ENCODE measurements around the gene WWC1. TPM values are rescaled to one million over a fixed set of nuclear protein-coding genes. Genes with fewer than 3 reads are reported as not detected.

WWC1 gene
- total RNA-seq, 1 donor from 2014 or later, result 2.2 TPM

GRCh38 chr5:168480601-168481000 lies 189.2 kb downstream of the WWC1 start:
- no peak for DNase-seq
- no peaks in the 10 kb centered on the region for H3K4me1 ChIP-seq
- no peak overlapping the region for H3K27ac ChIP-seq (replicated peaks)
- H3K4me3 ChIP-seq, result no peak overlapping the region
- H3K9me3 ChIP-seq (replicated peaks), result no peaks in the 10 kb centered on the region
- TF ChIP-seq, protein P1, sequence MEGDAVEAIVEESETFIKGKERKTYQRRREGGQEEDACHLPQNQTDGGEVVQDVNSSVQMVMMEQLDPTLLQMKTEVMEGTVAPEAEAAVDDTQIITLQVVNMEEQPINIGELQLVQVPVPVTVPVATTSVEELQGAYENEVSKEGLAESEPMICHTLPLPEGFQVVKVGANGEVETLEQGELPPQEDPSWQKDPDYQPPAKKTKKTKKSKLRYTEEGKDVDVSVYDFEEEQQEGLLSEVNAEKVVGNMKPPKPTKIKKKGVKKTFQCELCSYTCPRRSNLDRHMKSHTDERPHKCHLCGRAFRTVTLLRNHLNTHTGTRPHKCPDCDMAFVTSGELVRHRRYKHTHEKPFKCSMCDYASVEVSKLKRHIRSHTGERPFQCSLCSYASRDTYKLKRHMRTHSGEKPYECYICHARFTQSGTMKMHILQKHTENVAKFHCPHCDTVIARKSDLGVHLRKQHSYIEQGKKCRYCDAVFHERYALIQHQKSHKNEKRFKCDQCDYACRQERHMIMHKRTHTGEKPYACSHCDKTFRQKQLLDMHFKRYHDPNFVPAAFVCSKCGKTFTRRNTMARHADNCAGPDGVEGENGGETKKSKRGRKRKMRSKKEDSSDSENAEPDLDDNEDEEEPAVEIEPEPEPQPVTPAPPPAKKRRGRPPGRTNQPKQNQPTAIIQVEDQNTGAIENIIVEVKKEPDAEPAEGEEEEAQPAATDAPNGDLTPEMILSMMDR (IDR thresholded peaks at IDR 0.05; ENCODE audit: borderline replicate concordance), result no peak
- intact Hi-C loops (cut with micrococcal nuclease), result no loop called here
- H3K27me3 ChIP-seq (ENCODE audit: low read depth), result peaks cover 4% of the 10 kb centered on the region
- H3K36me3 ChIP-seq, result no peaks in the 10 kb centered on the region

GRCh38 chr5:168481330-168481788 lies 189.9 kb downstream of the WWC1 start:
- TF ChIP-seq, protein P1 (IDR thresholded peaks at IDR 0.05; ENCODE audit: borderline replicate concordance), result no peak
- Histone ChIP-seq H3K4me1 (peaks cover under 1% of the 10 kb centered on the region), H3K9me3 (replicated peaks) (no peaks in the 10 kb centered on the region), H3K27ac (replicated peaks) (no peak overlapping the region), H3K36me3 (no peaks in the 10 kb centered on the region), H3K27me3 (ENCODE audit: low read depth) (peaks cover 4% of the 10 kb centered on the region), H3K4me3 (no peak overlapping the region)
- intact Hi-C loops (cut with micrococcal nuclease), result no loop called here
- no peak for DNase-seq

DNA sequence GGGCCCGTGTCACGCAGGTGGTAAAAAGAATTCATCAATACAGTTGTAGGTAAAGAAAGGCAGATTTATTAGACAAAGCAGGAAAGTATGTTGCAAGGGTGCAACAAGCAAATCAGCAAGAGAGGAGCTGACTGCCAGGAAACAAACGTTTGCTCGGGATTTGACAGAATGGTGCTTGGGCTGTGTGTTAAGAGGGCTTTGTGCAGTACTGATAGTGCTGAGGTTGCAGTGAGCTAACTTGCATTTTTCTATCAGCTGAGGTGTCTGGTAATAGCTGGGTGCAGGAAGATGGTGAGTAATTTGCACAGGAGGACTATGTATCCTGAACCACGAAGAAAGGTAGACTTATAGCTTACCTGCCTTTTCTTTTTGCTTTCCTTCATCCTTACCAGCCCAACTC lies 190.9 kb downstream of the WWC1 start:
- H3K27ac ChIP-seq (replicated peaks), result no peak overlapping the region
- no peak for DNase-seq
- H3K9me3 ChIP-seq (replicated peaks), result no peaks in the 10 kb centered on the region
- H3K27me3 ChIP-seq (ENCODE audit: low read depth), result peaks cover 4% of the 10 kb centered on the region
- H3K4me3 ChIP-seq, result no peak overlapping the region
- no peaks in the 10 kb centered on the region for H3K36me3 ChIP-seq
- intact Hi-C loops (cut with micrococcal nuclease), result no loop called here
- TF ChIP-seq, protein P1 (IDR thresholded peaks at IDR 0.05; ENCODE audit: borderline replicate concordance), result no peak
- H3K4me1 ChIP-seq, result peaks cover 11% of the 10 kb centered on the region

DNA sequence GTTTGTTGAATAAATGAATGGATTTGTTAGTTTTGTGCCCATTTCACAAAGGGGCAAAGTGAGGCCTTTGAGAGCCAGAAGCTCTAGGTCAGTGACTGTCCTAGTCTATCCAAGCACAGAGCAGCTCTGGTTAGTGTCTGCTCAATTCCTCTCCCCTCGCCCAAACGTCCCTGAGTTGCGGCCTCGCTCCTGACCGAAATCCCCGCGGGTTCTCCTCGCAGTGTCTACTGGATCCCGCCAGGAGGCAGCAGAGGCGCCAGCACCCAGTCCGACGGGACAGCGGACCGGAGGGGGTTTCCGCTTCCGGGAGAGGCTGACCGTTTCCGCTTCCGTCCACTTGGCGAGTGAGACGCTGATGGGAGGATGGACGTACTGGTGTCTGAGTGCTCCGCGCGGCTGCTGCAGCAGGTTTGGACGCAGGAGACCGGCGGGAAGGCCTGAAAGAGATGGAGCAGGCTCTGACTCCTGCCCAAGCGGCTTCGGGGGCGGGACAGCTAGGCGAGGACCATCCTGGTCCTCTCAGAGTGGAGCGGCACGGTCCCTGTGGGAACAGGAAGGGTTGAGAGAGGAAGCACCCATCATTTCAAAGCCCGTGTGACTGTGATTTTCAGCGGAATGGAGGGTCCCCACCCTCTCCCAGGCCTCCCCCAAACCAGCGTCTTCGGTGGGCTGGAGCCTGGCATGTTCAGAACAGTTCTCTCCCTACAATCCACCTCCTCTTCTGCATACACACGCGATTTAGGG lies 194.9 kb downstream of the WWC1 start, which contains the start of gene RARS1:
TSS of gene RARS1 (plus strand) at position 336 of the 744 bp plus-strand sequence. CDS start at position 364, 28 bp downstream.
- intact Hi-C loops (cut with micrococcal nuclease), result no loop called here
- H3K9me3 ChIP-seq (replicated peaks), result no peaks in the 10 kb centered on the region
- peak within 1 kb of the TSS; percentile 98 for H3K4me3 ChIP-seq
- H3K4me1 ChIP-seq, result peaks cover 19% of the 10 kb centered on the region
- TF ChIP-seq, protein P1 (IDR thresholded peaks at IDR 0.05; ENCODE audit: borderline replicate concordance), result peak; percentile 99
- peak within 1 kb of the TSS; percentile 83 for H3K27ac ChIP-seq (replicated peaks)
- peak; percentile 94 for DNase-seq
- H3K36me3 ChIP-seq, result peaks cover 34% of the 10 kb centered on the region
- no peaks in the 10 kb centered on the region for H3K27me3 ChIP-seq (ENCODE audit: low read depth)

DNA sequence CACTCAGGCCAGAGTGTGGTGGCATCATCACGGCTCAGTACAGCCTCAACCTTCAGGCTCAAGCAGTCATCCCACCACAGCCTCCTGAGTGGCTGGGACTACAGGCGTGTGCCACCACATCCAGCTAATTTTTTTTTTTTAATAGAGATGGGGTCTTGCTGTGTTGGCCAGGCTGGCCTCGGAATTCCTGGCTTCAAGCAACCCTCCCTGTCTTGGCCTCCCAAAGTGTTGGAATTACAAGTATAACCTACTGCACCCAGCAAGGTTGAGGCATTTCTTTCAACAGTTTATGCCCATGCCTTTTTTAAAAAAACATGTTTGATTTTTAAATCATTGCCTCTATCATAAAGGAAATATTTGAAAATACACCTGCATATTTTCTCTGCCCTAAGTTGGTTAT lies 197.6 kb downstream of the WWC1 start:
- Histone ChIP-seq H3K4me3 (no peak overlapping the region), H3K36me3 (peaks cover 62% of the 10 kb centered on the region), H3K4me1 (peaks cover 19% of the 10 kb centered on the region), H3K27ac (replicated peaks) (no peak overlapping the region), H3K27me3 (ENCODE audit: low read depth) (no peaks in the 10 kb centered on the region), H3K9me3 (replicated peaks) (no peaks in the 10 kb centered on the region)
- intact Hi-C loops (cut with micrococcal nuclease), result no loop called here
- TF ChIP-seq, protein P1 (IDR thresholded peaks at IDR 0.05; ENCODE audit: borderline replicate concordance), result no peak
- no peak for DNase-seq

Data from left ventricle myocardium inferior (tissue), 1 donor.